Endothelial cell of umbilical vein (primary cell): ENCODE measurements around the gene ATP5PO. TPM values are rescaled to one million over a fixed set of nuclear protein-coding genes. Genes with fewer than 3 reads are reported as not detected.

Experiments
- BruUV-seq: library from RNA; stranded (reverse); fragments of 400-500 nt; replicated peaks from 2 replicates; lab custom pipeline; 2021; lab: Mats Ljungman, UMichigan
- CTCF ChIA-PET: fragments of 300-600, 350-600 bp; sonication (Branson Sonifier 250); formaldehyde crosslinking; loops from one replicate; lab custom pipeline; 2021; ENCODE audit warnings: antibody characterized with exemption, inconsistent platforms; lab: Charles Lee
- POLR2A ChIA-PET: fragments of 300-600, 350-600 bp; sonication (Branson Sonifier 250); formaldehyde crosslinking; loops from one replicate; lab custom pipeline; 2021; ENCODE audit warnings: antibody characterized with exemption, inconsistent platforms; lab: Charles Lee
- DNase-seq: peaks from one replicate; pipeline ENCODE4 v3.0.0-alpha.2; 2011; ENCODE audit warnings: low read depth, low spot score
- FAIRE-seq: peaks from 2 replicates; lab custom pipeline; 2011; peaks lifted over from hg19 to GRCh38; lab: Jason Lieb, UNC
- H2AFZ ChIP-seq: 2 replicates; pipeline ENCODE4 v1.6.0; 2012; ENCODE audit warnings: low read depth, low read length, control low read depth, inconsistent platforms
- H3K27ac ChIP-seq: 2 replicates; pipeline ENCODE4 v1.5.1; 2011; ENCODE audit warnings: low read depth, mild to moderate bottlenecking, control low read depth, low read length, moderate library complexity; ENCODE audit not compliant: insufficient read depth
- H3K27me3 ChIP-seq, 2 experiments: 2 replicates each; pipeline versions ENCODE4 v1.6.0 to v1.6.1; 2011; ENCODE audit warnings: low read length in 2 of 2, mixed read lengths in 1 of 2; ENCODE audit not compliant: control insufficient read depth in 2 of 2, insufficient read depth in 2 of 2
- H3K36me3 ChIP-seq, 2 experiments: 2 replicates in 1 of 2; 3 replicates in 1 of 2; pipeline ENCODE4 v1.5.1; 2011; ENCODE audit warnings: low read length in 2 of 2, mild to moderate bottlenecking in 1 of 2, moderate library complexity in 1 of 2; ENCODE audit not compliant: control insufficient read depth in 2 of 2, insufficient read depth in 2 of 2; ENCODE audit errors: extremely low read depth in 1 of 2
- H3K4me1 ChIP-seq: 3 replicates; pipeline ENCODE4 v1.5.1; 2011; ENCODE audit warnings: mild to moderate bottlenecking, low read length; ENCODE audit not compliant: control insufficient read depth, insufficient read depth; ENCODE audit errors: extremely low read depth
- H3K4me2 ChIP-seq: 2 replicates; pipeline ENCODE4 v1.6.1; 2011; ENCODE audit warnings: low read length, control low read depth, mixed read lengths; ENCODE audit not compliant: insufficient read depth
- H3K4me3 ChIP-seq, 3 experiments: fragments of 200-600 bp in 1 of 3; sonication (generic), shearing (Covaris generic) in 1 of 3; replicated peaks in 1 of 3; 2 replicates each; pipeline ENCODE4 v1.5.1; 2011 to 2016; ENCODE audit warnings: control low read depth in 3 of 3, low read length in 3 of 3, mild to moderate bottlenecking in 2 of 3, inconsistent platforms in 1 of 3, low read depth in 1 of 3, moderate library complexity in 1 of 3; ENCODE audit not compliant: insufficient read depth in 1 of 3
- H3K79me2 ChIP-seq: 2 replicates; pipeline ENCODE4 v1.6.0; 2012; ENCODE audit warnings: low read length, inconsistent platforms; ENCODE audit not compliant: control insufficient read depth, insufficient read depth
- H3K9ac ChIP-seq: replicated peaks from 2 replicates; pipeline ENCODE3; 2011; ENCODE audit warnings: low read length, control low read depth; ENCODE audit not compliant: insufficient read depth; ENCODE audit errors: extremely low read depth
- H3K9me1 ChIP-seq: replicated peaks from 3 replicates; pipeline ENCODE4 v1.6.0; 2011; ENCODE audit warnings: mild to moderate bottlenecking, low read length; ENCODE audit not compliant: control insufficient read depth, insufficient read depth; ENCODE audit errors: extremely low read depth
- H3K9me3 ChIP-seq: replicated peaks from 2 replicates; pipeline ENCODE4 v1.5.1; 2012; ENCODE audit warnings: low read length, inconsistent platforms; ENCODE audit not compliant: control insufficient read depth, insufficient read depth
- H4K20me1 ChIP-seq: replicated peaks from 2 replicates; pipeline ENCODE3; 2011; ENCODE audit warnings: mild to moderate bottlenecking, low read length; ENCODE audit not compliant: control insufficient read depth, insufficient read depth; ENCODE audit errors: extremely low read depth
- FOS ChIP-seq: IDR thresholded peaks from 2 replicates; pipeline ENCODE4 v1.6.1; 2011; ENCODE audit warnings: mild to moderate bottlenecking, low read length, moderate library complexity, borderline replicate concordance; ENCODE audit not compliant: insufficient read depth
- GATA2 ChIP-seq: IDR thresholded peaks from 2 replicates; pipeline ENCODE4 v1.7.0; 2011; ENCODE audit warnings: low read depth, mild to moderate bottlenecking, moderate library complexity, mixed read lengths, low read length; ENCODE audit not compliant: insufficient read length, insufficient read depth
- JUN ChIP-seq: IDR thresholded peaks from 2 replicates; pipeline ENCODE4 v1.6.1; 2011; ENCODE audit warnings: borderline replicate concordance, low read depth; ENCODE audit not compliant: insufficient read length, insufficient read depth
- MYC ChIP-seq: IDR thresholded peaks from one replicate; pipeline ENCODE4 v1.6.1; 2011; ENCODE audit warnings: mild to moderate bottlenecking, low read depth, low read length
- POLR2AphosphoS5 ChIP-seq: IDR thresholded peaks from 2 replicates; pipeline ENCODE4 v1.6.1; 2012; ENCODE audit warnings: low read depth, mild to moderate bottlenecking, control low read depth, low read length, moderate library complexity; ENCODE audit not compliant: insufficient read depth
- dilution Hi-C: fragments of 300-500 bp; cut with MboI; formaldehyde crosslinking; loops from one replicate; pipeline ENCODE4 v1.15.0; 2019; ENCODE audit warnings: low sequenced_read_pairs; ENCODE audit not compliant: extremely low pct_ligation_motif_present
- intact Hi-C: fragments of 100-400 bp; cut with micrococcal nuclease; formaldehyde crosslinking; loops from one replicate; pipeline ENCODE4 v1.10.0; 2022
- polyA plus RNA-seq, 4 experiments: library from polyadenylated mRNA; depleted of rRNA in 3 of 4; stranded (reverse) in 3 of 4; unstranded in 1 of 4; fragments of >200 nt; gene quantifications; 2 replicates each; pipeline versions ENCODE4 v1.2.1 to v1.2.3, GENCODE V29; 2011 to 2012; ENCODE audit warnings: missing spikeins in 1 of 4
- total RNA-seq: library from RNA; stranded (reverse); gene quantifications from 2 replicates; pipeline ENCODE4 v1.2.3, GENCODE V29; 2021
- TF ChIP-seq, protein P1 (sequence below), 2 donors: IDR thresholded peaks; 1 replicate in 1 of 2; 2 replicates in 1 of 2; pipeline ENCODE4 v1.5.1; 2011; ENCODE audit warnings: low read length in 2 of 2, mild to moderate bottlenecking in 2 of 2, moderate library complexity in 2 of 2, control low read depth in 1 of 2, inconsistent platforms in 1 of 2, low read depth in 1 of 2; ENCODE audit not compliant: insufficient read depth in 1 of 2; ENCODE audit errors: extremely low read depth in 1 of 2
- TF ChIP-seq, protein P2 (sequence below): IDR thresholded peaks from 2 replicates; pipeline ENCODE4 v1.6.1; 2011; ENCODE audit not compliant: insufficient read depth, insufficient read length

The ATP5PO gene
- total and polyA plus RNA-seq, 2 donors (not counting 3 experiments of a cell fraction or from before 2014, with no cell fraction given) = 187 to 207 TPM

DNA sequence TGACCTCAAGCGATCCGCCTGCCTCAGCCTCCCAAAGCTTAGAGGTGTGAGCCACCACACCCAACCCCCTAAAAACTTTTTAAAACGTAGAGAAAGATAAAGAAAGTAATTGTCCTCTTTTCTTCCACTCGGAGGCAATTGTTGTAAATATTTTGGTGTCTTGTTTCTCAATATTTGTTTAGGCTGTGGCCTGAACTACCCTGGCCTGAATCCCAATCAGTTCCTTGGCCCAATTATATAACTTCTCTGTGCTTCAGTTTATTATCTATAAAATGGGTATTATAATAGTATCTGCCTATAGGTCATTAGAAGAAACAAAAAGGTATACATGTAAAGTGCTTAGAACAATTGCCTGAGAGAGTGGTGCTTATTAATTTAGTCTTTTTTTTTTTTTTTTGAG, 1.8 kb upstream of the ATP5PO start:
- intact Hi-C loops = loop anchor here (2.0 kb wide), 1 partner anchor 155 kb away; the partner anchor contains the start of genes MRPS6 and SLC5A3

DNA sequence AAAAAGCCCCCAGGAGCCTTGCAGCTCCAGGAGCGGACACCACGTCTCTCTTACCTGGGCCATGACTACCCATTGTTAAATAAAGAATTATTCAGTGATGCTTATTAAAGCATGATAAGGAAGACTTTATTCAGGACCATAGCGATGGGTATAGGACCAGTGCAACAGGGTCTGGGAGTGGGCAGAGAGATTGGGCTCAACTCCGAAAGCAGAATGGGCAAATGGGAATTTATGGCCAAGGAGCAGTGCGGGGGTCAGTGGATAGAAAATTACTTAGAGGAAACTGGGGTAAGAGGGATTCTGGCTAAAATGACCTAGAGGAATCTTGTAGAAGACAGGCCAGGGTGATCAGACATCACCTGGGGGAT, 580 bp upstream of the ATP5PO start:
- ChIA-PET CTCF (no interaction called here), POLR2A (no interaction called here)
- intact Hi-C loops = loop anchor here (2.0 kb wide), 1 partner anchor 157 kb away; the partner anchor contains the start of genes MRPS6 and SLC5A3
- peaks cover 24% of the 10 kb centered on the region for H3K79me2 ChIP-seq
- H3K9me1 ChIP-seq = no peaks in the 10 kb centered on the region
- H2AFZ ChIP-seq = peak overlapping the region; percentile 70
- H3K4me2 ChIP-seq = peak overlapping the region; percentile 81
- FAIRE-seq (no peak), DNase-seq (no peak)
- no peaks in the 10 kb centered on the region for H3K9me3 ChIP-seq
- H3K27ac ChIP-seq = no peak overlapping the region
- H3K4me3 ChIP-seq = peak overlapping the region in 2 of 3 experiments; percentile 17 to 83
- dilution Hi-C loops = no loop called here
- peaks cover 13% of the 10 kb centered on the region for H3K4me1 ChIP-seq
- BruUV-seq = no TSS peak
- peak overlapping the region; percentile 14 for H3K9ac ChIP-seq
- no peak for TF ChIP-seq JUN
- TF ChIP-seq, protein P1, sequence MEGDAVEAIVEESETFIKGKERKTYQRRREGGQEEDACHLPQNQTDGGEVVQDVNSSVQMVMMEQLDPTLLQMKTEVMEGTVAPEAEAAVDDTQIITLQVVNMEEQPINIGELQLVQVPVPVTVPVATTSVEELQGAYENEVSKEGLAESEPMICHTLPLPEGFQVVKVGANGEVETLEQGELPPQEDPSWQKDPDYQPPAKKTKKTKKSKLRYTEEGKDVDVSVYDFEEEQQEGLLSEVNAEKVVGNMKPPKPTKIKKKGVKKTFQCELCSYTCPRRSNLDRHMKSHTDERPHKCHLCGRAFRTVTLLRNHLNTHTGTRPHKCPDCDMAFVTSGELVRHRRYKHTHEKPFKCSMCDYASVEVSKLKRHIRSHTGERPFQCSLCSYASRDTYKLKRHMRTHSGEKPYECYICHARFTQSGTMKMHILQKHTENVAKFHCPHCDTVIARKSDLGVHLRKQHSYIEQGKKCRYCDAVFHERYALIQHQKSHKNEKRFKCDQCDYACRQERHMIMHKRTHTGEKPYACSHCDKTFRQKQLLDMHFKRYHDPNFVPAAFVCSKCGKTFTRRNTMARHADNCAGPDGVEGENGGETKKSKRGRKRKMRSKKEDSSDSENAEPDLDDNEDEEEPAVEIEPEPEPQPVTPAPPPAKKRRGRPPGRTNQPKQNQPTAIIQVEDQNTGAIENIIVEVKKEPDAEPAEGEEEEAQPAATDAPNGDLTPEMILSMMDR (IDR thresholded peaks at IDR 0.05; ENCODE audit: extremely low read depth in 1 of 2, insufficient read depth in 1 of 2, low read depth in 1 of 2, low read length in 2 of 2) = no peak
- no peak for TF ChIP-seq POLR2AphosphoS5
- no peaks in the 10 kb centered on the region for H4K20me1 ChIP-seq
- H3K27me3 ChIP-seq = no peaks in the 10 kb centered on the region
- peaks cover 0 to 3% of the 10 kb centered on the region in 2 experiments for H3K36me3 ChIP-seq

More for the DNA sequence above, 1.8 kb upstream of the ATP5PO start:
- Histone ChIP-seq H3K9me3 (no peaks in the 10 kb centered on the region), H3K27me3 (peaks cover 0 to 2% of the 10 kb centered on the region in 2 experiments), H3K9ac (no peak overlapping the region), H2AFZ (no peak overlapping the region), H3K4me3 (no peak overlapping the region), H3K36me3 (no peaks in the 10 kb centered on the region), H4K20me1 (no peaks in the 10 kb centered on the region), H3K4me2 (no peak overlapping the region), H3K79me2 (peaks cover 24% of the 10 kb centered on the region), H3K4me1 (peaks cover 13% of the 10 kb centered on the region), H3K9me1 (no peaks in the 10 kb centered on the region), H3K27ac (no peak overlapping the region)
- dilution Hi-C loops = no loop called here
- FAIRE-seq (no peak), DNase-seq (no peak)
- CTCF ChIA-PET = interaction anchor here (1.5 to 8.4 kb wide), 2 partner anchors 52 to 435 kb away, joined by 3 to 867 read pairs; partner anchors contain the start of gene KCNE2
- no peak for TF ChIP-seq MYC
- TF ChIP-seq, protein P2, sequence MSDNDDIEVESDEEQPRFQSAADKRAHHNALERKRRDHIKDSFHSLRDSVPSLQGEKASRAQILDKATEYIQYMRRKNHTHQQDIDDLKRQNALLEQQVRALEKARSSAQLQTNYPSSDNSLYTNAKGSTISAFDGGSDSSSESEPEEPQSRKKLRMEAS = no peak
- no peak for TF ChIP-seq POLR2AphosphoS5
- TF ChIP-seq FOS = no peak
- no peak for TF ChIP-seq GATA2
- TF ChIP-seq JUN = no peak
- no TSS peak for BruUV-seq
- POLR2A ChIA-PET = no interaction called here
